ENCODE results near the gene MAP3K12. TPM values are rescaled to one million over a fixed set of nuclear protein-coding genes. Genes with fewer than 3 reads are reported as not detected.
"Not testable (repeated sequence)": the region's sequence is repeated elsewhere in the genome, so short reads cannot be mapped to it uniquely, and the experiment has no call there.

The MAP3K12 gene
- total and polyA plus RNA-seq, 2 donors (not counting 1 experiment from before 2014, with no cell fraction given), result 31.6 to 40.8 TPM

GRCh38 chr12:53441040-53441833 lies 58.0 kb downstream of the MAP3K12 start, which contains the start of gene PRR13:
Gene PRR13, plus strand, starts transcription at chr12:53441734. Its CDS starts 981 bp downstream, at chr12:53442715.
- Histone ChIP-seq H3K36me3 (ENCODE audit: control insufficient read depth, insufficient read depth, low read length) (no peaks in the 10 kb centered on the region), H3K9me3 (ENCODE audit: control insufficient read depth, insufficient read depth, low read depth, low read length) (no peaks in the 10 kb centered on the region), H3K79me2 (ENCODE audit: control insufficient read depth, insufficient read depth, low read length) (peaks cover 17% of the 10 kb centered on the region), H3K4me2 (ENCODE audit: extremely low read depth, insufficient read depth, low read length) (peak within 1 kb of the TSS; percentile 94), H3K27me3 (ENCODE audit: control insufficient read depth, insufficient read depth, low read length) (no peaks in the 10 kb centered on the region), H3K27ac (ENCODE audit: insufficient read depth, low read length) (peak within 1 kb of the TSS; percentile 87), H3K4me3 (replicated peaks in 1 of 4; ENCODE audit: control extremely low read depth in 1 of 4, insufficient read depth in 1 of 4, low read depth in 3 of 4, low read length in 4 of 4) (peak within 1 kb of the TSS; percentile 96 to 99 (median 98)), H3K4me1 (ENCODE audit: control insufficient read depth, extremely low read depth, insufficient read depth, low read length) (peaks cover 6% of the 10 kb centered on the region), H3K9ac (ENCODE audit: insufficient read depth, low read length) (peak within 1 kb of the TSS; percentile 74), H4K20me1 (ENCODE audit: control insufficient read depth, extremely low read depth, insufficient read depth, low read length) (no peaks in the 10 kb centered on the region), H2AFZ (ENCODE audit: low read length) (peak within 1 kb of the TSS; percentile 69)
- no peak for TF ChIP-seq CTCF (conservative IDR thresholded peaks at IDR 0.05 in 1 of 2, IDR thresholded peaks at IDR 0.05 in 1 of 2; ENCODE audit: low read depth in 1 of 2, low read length in 2 of 2)
- no peak for TF ChIP-seq EZH2 (IDR thresholded peaks at IDR 0.05; ENCODE audit: low read length, missing control alignments)
- DNase-seq (ENCODE audit: low read depth in 2 of 2), result peak; percentile 99

- not testable (repeated sequence) for H2AFZ ChIP-seq (ENCODE audit: low read length); H3K9me3 ChIP-seq (ENCODE audit: control insufficient read depth, insufficient read depth, low read depth, low read length); H3K4me3 ChIP-seq (replicated peaks in 1 of 4; ENCODE audit: control extremely low read depth in 1 of 4, insufficient read depth in 1 of 4, low read depth in 3 of 4, low read length in 4 of 4); H4K20me1 ChIP-seq (ENCODE audit: control insufficient read depth, extremely low read depth, insufficient read depth, low read length); H3K9ac ChIP-seq (ENCODE audit: insufficient read depth, low read length); DNase-seq (ENCODE audit: low read depth in 2 of 2); H3K27me3 ChIP-seq (ENCODE audit: control insufficient read depth, insufficient read depth, low read length); H3K27ac ChIP-seq (ENCODE audit: insufficient read depth, low read length); H3K4me2 ChIP-seq (ENCODE audit: extremely low read depth, insufficient read depth, low read length); H3K4me1 ChIP-seq (ENCODE audit: control insufficient read depth, extremely low read depth, insufficient read depth, low read length); H3K36me3 ChIP-seq (ENCODE audit: control insufficient read depth, insufficient read depth, low read length)
- peaks cover 17% of the 10 kb centered on the region for H3K79me2 ChIP-seq (ENCODE audit: control insufficient read depth, insufficient read depth, low read length)
Observed at GRCh38 chr12:53439582-53439981, 59.7 kb downstream of the MAP3K12 start.

GRCh38 chr12:53435326-53435725 lies 63.9 kb downstream of the MAP3K12 start:
- H2AFZ ChIP-seq (ENCODE audit: low read length); H3K9ac ChIP-seq (ENCODE audit: insufficient read depth, low read length): not testable (repeated sequence)

GRCh38 chr12:53431187-53431586 lies 68.1 kb downstream of the MAP3K12 start:
- Histone ChIP-seq H3K27me3 (ENCODE audit: control insufficient read depth, insufficient read depth, low read length) (no peaks in the 10 kb centered on the region), H3K4me3 (replicated peaks in 1 of 4; ENCODE audit: control extremely low read depth in 1 of 4, insufficient read depth in 1 of 4, low read depth in 3 of 4, low read length in 4 of 4) (no peak overlapping the region), H3K4me1 (ENCODE audit: control insufficient read depth, extremely low read depth, insufficient read depth, low read length) (peaks cover 4% of the 10 kb centered on the region), H3K36me3 (ENCODE audit: control insufficient read depth, insufficient read depth, low read length) (no peaks in the 10 kb centered on the region), H3K9ac (ENCODE audit: insufficient read depth, low read length) (no peak overlapping the region), H4K20me1 (ENCODE audit: control insufficient read depth, extremely low read depth, insufficient read depth, low read length) (no peaks in the 10 kb centered on the region), H3K27ac (ENCODE audit: insufficient read depth, low read length) (no peak overlapping the region), H2AFZ (ENCODE audit: low read length) (no peak overlapping the region), H3K9me3 (ENCODE audit: control insufficient read depth, insufficient read depth, low read depth, low read length) (no peaks in the 10 kb centered on the region), H3K79me2 (ENCODE audit: control insufficient read depth, insufficient read depth, low read length) (no peaks in the 10 kb centered on the region), H3K4me2 (ENCODE audit: extremely low read depth, insufficient read depth, low read length) (no peak overlapping the region)
- TF ChIP-seq EZH2 (IDR thresholded peaks at IDR 0.05; ENCODE audit: low read length, missing control alignments), result no peak
- DNase-seq (ENCODE audit: low read depth in 2 of 2), result peak in 1 of 2 donors; percentile 23

More at GRCh38 chr12:53435326-53435725, 63.9 kb downstream of the MAP3K12 start:
- H4K20me1 ChIP-seq (ENCODE audit: control insufficient read depth, extremely low read depth, insufficient read depth, low read length); DNase-seq (ENCODE audit: low read depth in 2 of 2); H3K27me3 ChIP-seq (ENCODE audit: control insufficient read depth, insufficient read depth, low read length); H3K36me3 ChIP-seq (ENCODE audit: control insufficient read depth, insufficient read depth, low read length); H3K9me3 ChIP-seq (ENCODE audit: control insufficient read depth, insufficient read depth, low read depth, low read length); H3K4me2 ChIP-seq (ENCODE audit: extremely low read depth, insufficient read depth, low read length); H3K4me3 ChIP-seq (replicated peaks in 1 of 4; ENCODE audit: control extremely low read depth in 1 of 4, insufficient read depth in 1 of 4, low read depth in 3 of 4, low read length in 4 of 4); H3K79me2 ChIP-seq (ENCODE audit: control insufficient read depth, insufficient read depth, low read length); H3K27ac ChIP-seq (ENCODE audit: insufficient read depth, low read length); H3K4me1 ChIP-seq (ENCODE audit: control insufficient read depth, extremely low read depth, insufficient read depth, low read length): not testable (repeated sequence)

All from fibroblast of lung (primary cell).